ENCODE results near the gene NMT2. TPM values are rescaled to one million over a fixed set of nuclear protein-coding genes. Genes with fewer than 3 reads are reported as not detected.

The NMT2 gene
- total RNA-seq, 2 experiments from 2014 or later = 47.7 to 50.9 TPM

- Mint-ChIP-seq H3K4me1 (peaks cover 28% of the 10 kb centered on the region), H3K9me3 (no peaks in the 10 kb centered on the region), H3K4me3 (no peak overlapping the region), H3K27ac (no peak overlapping the region), H3K36me3 (ENCODE audit: low read depth) (peaks cover 2% of the 10 kb centered on the region), H3K27me3 (no peaks in the 10 kb centered on the region)
- POLR2A ChIA-PET = no interaction called here
- CTCF ChIA-PET = no interaction called here
- DNase-seq = no peak
Observed at GRCh38 chr10:15197911-15198310, 29.4 kb upstream of the NMT2 start.

- CTCF ChIA-PET = no interaction called here
- no peak for DNase-seq
- Mint-ChIP-seq H3K27ac (peak overlapping the region; percentile 22), H3K27me3 (no peaks in the 10 kb centered on the region), H3K36me3 (ENCODE audit: low read depth) (peaks cover 2% of the 10 kb centered on the region), H3K4me1 (peaks cover 23% of the 10 kb centered on the region), H3K4me3 (no peak overlapping the region), H3K9me3 (no peaks in the 10 kb centered on the region)
- POLR2A ChIA-PET = no interaction called here
Observed at GRCh38 chr10:15197276-15197675, 28.8 kb upstream of the NMT2 start.

- H3K4me3 Mint-ChIP-seq = no peak overlapping the region
- no peaks in the 10 kb centered on the region for H3K27me3 Mint-ChIP-seq
- DNase-seq = no peak
- peak overlapping the region; percentile 73 for H3K27ac Mint-ChIP-seq
- peaks cover 2% of the 10 kb centered on the region for H3K36me3 Mint-ChIP-seq (ENCODE audit: low read depth)
- H3K4me1 Mint-ChIP-seq = peaks cover 22% of the 10 kb centered on the region
- CTCF ChIA-PET = no interaction called here
- H3K9me3 Mint-ChIP-seq = no peaks in the 10 kb centered on the region
- POLR2A ChIA-PET = no interaction called here
Observed at GRCh38 chr10:15196021-15196834, 27.7 kb upstream of the NMT2 start.

GRCh38 chr10:15189133-15189885, 20.8 kb upstream of the NMT2 start:
- Mint-ChIP-seq H3K4me3 (no peak overlapping the region), H3K36me3 (ENCODE audit: low read depth) (peaks cover 19% of the 10 kb centered on the region), H3K9me3 (peaks cover 14% of the 10 kb centered on the region), H3K27me3 (no peaks in the 10 kb centered on the region), H3K4me1 (peaks cover 44% of the 10 kb centered on the region), H3K27ac (peak overlapping the region; percentile 55)
- POLR2A ChIA-PET = interaction anchor here (0.5 kb wide), 1 partner anchor 58 kb away, joined by 3 read pairs; no protein-coding TSS in a partner anchor
- CTCF ChIA-PET = interaction anchor here (0.7 to 3.8 kb wide), 3 partner anchors 13 to 20 kb away, joined by 3 to 14 read pairs (median 5); no protein-coding TSS in a partner anchor
- DNase-seq = no peak

GRCh38 chr10:15188603-15189002, 20.1 kb upstream of the NMT2 start:
- peaks cover 19% of the 10 kb centered on the region for H3K36me3 Mint-ChIP-seq (ENCODE audit: low read depth)
- peak overlapping the region; percentile 55 for H3K27ac Mint-ChIP-seq
- H3K4me3 Mint-ChIP-seq = no peak overlapping the region
- peak; percentile 46 for DNase-seq
- H3K27me3 Mint-ChIP-seq = no peaks in the 10 kb centered on the region
- peaks cover 44% of the 10 kb centered on the region for H3K4me1 Mint-ChIP-seq
- H3K9me3 Mint-ChIP-seq = peaks cover 17% of the 10 kb centered on the region
- ChIA-PET POLR2A (interaction anchor here (0.5 kb wide), 1 partner anchor 59 kb away, joined by 3 read pairs; no protein-coding TSS in a partner anchor), CTCF (interaction anchor here (0.6 to 1.6 kb wide), 2 partner anchors 12 to 42 kb away, joined by 3 to 5 read pairs; no protein-coding TSS in a partner anchor)

GRCh38 chr10:15183689-15184481, 15.4 kb upstream of the NMT2 start:
- Mint-ChIP-seq H3K4me1 (peaks cover 34% of the 10 kb centered on the region), H3K9me3 (peaks cover 17% of the 10 kb centered on the region)
- POLR2A ChIA-PET = no interaction called here

GRCh38 chr10:15182540-15183207, 14.2 kb upstream of the NMT2 start:
- Mint-ChIP-seq H3K4me3 (no peak overlapping the region), H3K27me3 (no peaks in the 10 kb centered on the region), H3K36me3 (ENCODE audit: low read depth) (peaks cover 18% of the 10 kb centered on the region), H3K4me1 (peaks cover 26% of the 10 kb centered on the region), H3K27ac (no peak overlapping the region), H3K9me3 (peaks cover 17% of the 10 kb centered on the region)
- ChIA-PET POLR2A (no interaction called here), CTCF (interaction anchor here (1.1 kb wide), 1 partner anchor 10 kb away, joined by 4 read pairs; no protein-coding TSS in a partner anchor)
- no peak for DNase-seq

More at GRCh38 chr10:15183689-15184481, 15.4 kb upstream of the NMT2 start:
- Mint-ChIP-seq H3K36me3 (ENCODE audit: low read depth) (peaks cover 18% of the 10 kb centered on the region), H3K27ac (no peak overlapping the region), H3K27me3 (no peaks in the 10 kb centered on the region), H3K4me3 (no peak overlapping the region)
- CTCF ChIA-PET = interaction anchor here (0.8 to 1.6 kb wide), 4 partner anchors 9 to 12 kb away, joined by 3 to 5 read pairs (median 4); no protein-coding TSS in a partner anchor
- DNase-seq = no peak

- Mint-ChIP-seq H3K4me1 (peaks cover 22% of the 10 kb centered on the region), H3K27ac (no peak overlapping the region), H3K36me3 (ENCODE audit: low read depth) (peaks cover 15% of the 10 kb centered on the region), H3K4me3 (no peak overlapping the region), H3K9me3 (peaks cover 14% of the 10 kb centered on the region), H3K27me3 (no peaks in the 10 kb centered on the region)
- POLR2A ChIA-PET = no interaction called here
- CTCF ChIA-PET = interaction anchor here (0.6 to 1.6 kb wide), 6 partner anchors 10 to 1024 kb away, joined by 3 to 6 read pairs (median 4); partner anchors contain the start of gene NMT2
- no peak for DNase-seq
Observed at GRCh38 chr10:15181576-15182156, 13.2 kb upstream of the NMT2 start.

- Mint-ChIP-seq H3K4me1 (peaks cover 12% of the 10 kb centered on the region), H3K27me3 (no peaks in the 10 kb centered on the region), H3K27ac (no peak overlapping the region), H3K36me3 (ENCODE audit: low read depth) (peaks cover 10% of the 10 kb centered on the region), H3K9me3 (peaks cover 9% of the 10 kb centered on the region), H3K4me3 (no peak overlapping the region)
- DNase-seq = no peak
- POLR2A ChIA-PET = no interaction called here
- CTCF ChIA-PET = interaction anchor here (0.8 to 1.7 kb wide), 6 partner anchors 9 to 49 kb away, joined by 3 to 6 read pairs (median 4); partner anchors contain the start of gene NMT2
Observed at GRCh38 chr10:15180736-15181135, 12.2 kb upstream of the NMT2 start.

GRCh38 chr10:15176269-15176668, 7.8 kb upstream of the NMT2 start:
- POLR2A ChIA-PET = no interaction called here

GRCh38 chr10:15175587-15175986, 7.1 kb upstream of the NMT2 start:
- Mint-ChIP-seq H3K9me3 (no peaks in the 10 kb centered on the region), H3K27ac (no peak overlapping the region), H3K27me3 (no peaks in the 10 kb centered on the region), H3K36me3 (ENCODE audit: low read depth) (peaks cover 2% of the 10 kb centered on the region), H3K4me1 (peaks cover 23% of the 10 kb centered on the region), H3K4me3 (no peak overlapping the region)
- DNase-seq = no peak
- CTCF ChIA-PET = no interaction called here
- POLR2A ChIA-PET = no interaction called here

More at GRCh38 chr10:15176269-15176668, 7.8 kb upstream of the NMT2 start:
- Mint-ChIP-seq H3K9me3 (no peaks in the 10 kb centered on the region), H3K27me3 (no peaks in the 10 kb centered on the region), H3K4me1 (peaks cover 16% of the 10 kb centered on the region), H3K27ac (no peak overlapping the region), H3K4me3 (no peak overlapping the region), H3K36me3 (ENCODE audit: low read depth) (no peaks in the 10 kb centered on the region)
- CTCF ChIA-PET = interaction anchor here (1.1 kb wide), 1 partner anchor 13 kb away, joined by 5 read pairs; no protein-coding TSS in a partner anchor
- DNase-seq = no peak
